ENCODE results near the gene CFAP46. TPM values are rescaled to one million over a fixed set of nuclear protein-coding genes. Genes with fewer than 3 reads are reported as not detected.
A peak's percentile ranks its signal among the peaks of the same experiment; 100 is the strongest.
"Not testable (repeated sequence)": the region's sequence is repeated elsewhere in the genome, so short reads cannot be mapped to it uniquely, and the experiment has no call there.

The CFAP46 gene
- total and polyA plus RNA-seq, 2 donors (not counting 1 experiment from before 2014, with no cell fraction given): 0.07 TPM; not detected in 1

DNA sequence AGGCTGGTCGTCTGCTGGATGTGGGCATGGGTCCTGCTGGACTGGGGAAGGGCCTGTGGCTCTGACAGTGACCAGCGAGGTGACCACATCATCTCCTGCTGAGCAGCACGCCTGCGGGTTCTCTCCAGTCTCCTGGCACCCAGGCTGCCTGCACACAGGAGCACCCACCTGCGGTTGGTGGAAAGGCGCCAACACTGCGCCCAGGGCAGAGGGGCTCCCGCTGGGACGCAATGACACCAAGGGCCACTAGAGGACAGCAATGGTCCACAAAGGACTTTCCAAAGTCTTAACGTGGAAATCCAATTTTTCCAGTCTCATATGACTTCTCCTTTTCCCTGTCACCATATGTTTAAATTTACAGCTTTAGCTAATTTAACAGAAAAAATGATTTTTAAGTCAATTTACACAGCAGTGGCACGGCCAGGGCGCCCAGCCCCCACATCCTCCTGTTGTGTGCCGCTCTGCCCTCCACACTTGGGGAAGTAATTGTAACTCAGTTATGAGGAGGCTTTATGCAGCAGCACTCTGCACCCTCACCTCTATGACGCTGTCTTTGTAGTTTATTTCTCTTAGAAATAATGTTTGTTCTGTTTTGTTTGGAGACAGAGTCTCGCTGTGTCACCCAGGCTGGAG, 38.1 kb downstream of the CFAP46 start:
- DNase-seq (peak; percentile 40), ATAC-seq (ENCODE audit: low read depth) (peak; percentile 61)
- Histone ChIP-seq H4K20me1 (ENCODE audit: control insufficient read depth, insufficient read depth, low read length, poor library complexity, severe bottlenecking) (no peaks in the 10 kb centered on the region), H3K27me3 (replicated peaks in 1 of 4; ENCODE audit: control extremely low read depth in 1 of 4, control insufficient read depth in 3 of 4, insufficient read depth in 4 of 4, low read length in 3 of 4) (peaks cover 0 to 3% (median 0%) of the 10 kb centered on the region in 4 experiments), H3K9ac (ENCODE audit: low read length) (no peak overlapping the region), H3K4me2 (replicated peaks; ENCODE audit: low read depth, low read length, poor library complexity, severe bottlenecking) (peak overlapping the region; percentile 23), H3K36me3 (replicated peaks in 1 of 2; ENCODE audit: control extremely low read depth in 1 of 2, control insufficient read depth in 1 of 2, extremely low read depth in 1 of 2, insufficient read depth in 2 of 2, low read length in 1 of 2) (no peaks in the 10 kb centered on the region), H3K4me1 (ENCODE audit: control insufficient read depth in 2 of 2, insufficient read depth in 2 of 2, low read length in 2 of 2) (no peaks in the 10 kb centered on the region), H3K4me3 (ENCODE audit: control extremely low read depth in 1 of 5, extremely low read depth in 1 of 5, insufficient read depth in 1 of 5, low read depth in 2 of 5, low read length in 4 of 5) (no peak overlapping the region), H3K79me2 (ENCODE audit: control insufficient read depth, insufficient read depth, low read length) (no peaks in the 10 kb centered on the region), H2AFZ (ENCODE audit: insufficient read depth, low read depth, low read length, poor library complexity, severe bottlenecking) (no peak overlapping the region), H3K9me3 (ENCODE audit: control extremely low read depth in 1 of 3, control insufficient read depth in 2 of 3, insufficient read depth in 1 of 3, low read length in 2 of 3) (peaks cover 0 to 43% (median 2%) of the 10 kb centered on the region in 3 donors), H3K27ac (ENCODE audit: low read length in 2 of 2) (no peak overlapping the region)
- POLR2A ChIA-PET: no interaction called here
- Mint-ChIP-seq H3K4me1 (peaks cover 3% of the 10 kb centered on the region), H3K27me3 (peaks cover 24% of the 10 kb centered on the region), H3K9me3 (ENCODE audit: insufficient read depth) (peaks cover 6% of the 10 kb centered on the region), H3K4me3 (no peak overlapping the region), H3K27ac (no peak overlapping the region)
- CTCF ChIA-PET: interaction anchor here (0.7 to 1.5 kb wide), 5 partner anchors 58 to 239 kb away, joined by 3 to 4 read pairs (median 3); no protein-coding TSS in a partner anchor
- intact Hi-C loops (cut with micrococcal nuclease): loop anchor here (2.0 kb wide), 1 partner anchor 415 kb away; no protein-coding TSS in a partner anchor
- WGBS (ENCODE audit: insufficient coverage): 24% methylated on average over 11 of the region's 15 CpGs
- no peak for TF ChIP-seq EZH2 (IDR thresholded peaks at IDR 0.05; ENCODE audit: borderline replicate concordance, insufficient read depth, low read depth, low read length, poor library complexity, severe bottlenecking)
- TF ChIP-seq, protein P1, sequence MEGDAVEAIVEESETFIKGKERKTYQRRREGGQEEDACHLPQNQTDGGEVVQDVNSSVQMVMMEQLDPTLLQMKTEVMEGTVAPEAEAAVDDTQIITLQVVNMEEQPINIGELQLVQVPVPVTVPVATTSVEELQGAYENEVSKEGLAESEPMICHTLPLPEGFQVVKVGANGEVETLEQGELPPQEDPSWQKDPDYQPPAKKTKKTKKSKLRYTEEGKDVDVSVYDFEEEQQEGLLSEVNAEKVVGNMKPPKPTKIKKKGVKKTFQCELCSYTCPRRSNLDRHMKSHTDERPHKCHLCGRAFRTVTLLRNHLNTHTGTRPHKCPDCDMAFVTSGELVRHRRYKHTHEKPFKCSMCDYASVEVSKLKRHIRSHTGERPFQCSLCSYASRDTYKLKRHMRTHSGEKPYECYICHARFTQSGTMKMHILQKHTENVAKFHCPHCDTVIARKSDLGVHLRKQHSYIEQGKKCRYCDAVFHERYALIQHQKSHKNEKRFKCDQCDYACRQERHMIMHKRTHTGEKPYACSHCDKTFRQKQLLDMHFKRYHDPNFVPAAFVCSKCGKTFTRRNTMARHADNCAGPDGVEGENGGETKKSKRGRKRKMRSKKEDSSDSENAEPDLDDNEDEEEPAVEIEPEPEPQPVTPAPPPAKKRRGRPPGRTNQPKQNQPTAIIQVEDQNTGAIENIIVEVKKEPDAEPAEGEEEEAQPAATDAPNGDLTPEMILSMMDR (IDR thresholded peaks at IDR 0.05): peak; percentile 76

DNA sequence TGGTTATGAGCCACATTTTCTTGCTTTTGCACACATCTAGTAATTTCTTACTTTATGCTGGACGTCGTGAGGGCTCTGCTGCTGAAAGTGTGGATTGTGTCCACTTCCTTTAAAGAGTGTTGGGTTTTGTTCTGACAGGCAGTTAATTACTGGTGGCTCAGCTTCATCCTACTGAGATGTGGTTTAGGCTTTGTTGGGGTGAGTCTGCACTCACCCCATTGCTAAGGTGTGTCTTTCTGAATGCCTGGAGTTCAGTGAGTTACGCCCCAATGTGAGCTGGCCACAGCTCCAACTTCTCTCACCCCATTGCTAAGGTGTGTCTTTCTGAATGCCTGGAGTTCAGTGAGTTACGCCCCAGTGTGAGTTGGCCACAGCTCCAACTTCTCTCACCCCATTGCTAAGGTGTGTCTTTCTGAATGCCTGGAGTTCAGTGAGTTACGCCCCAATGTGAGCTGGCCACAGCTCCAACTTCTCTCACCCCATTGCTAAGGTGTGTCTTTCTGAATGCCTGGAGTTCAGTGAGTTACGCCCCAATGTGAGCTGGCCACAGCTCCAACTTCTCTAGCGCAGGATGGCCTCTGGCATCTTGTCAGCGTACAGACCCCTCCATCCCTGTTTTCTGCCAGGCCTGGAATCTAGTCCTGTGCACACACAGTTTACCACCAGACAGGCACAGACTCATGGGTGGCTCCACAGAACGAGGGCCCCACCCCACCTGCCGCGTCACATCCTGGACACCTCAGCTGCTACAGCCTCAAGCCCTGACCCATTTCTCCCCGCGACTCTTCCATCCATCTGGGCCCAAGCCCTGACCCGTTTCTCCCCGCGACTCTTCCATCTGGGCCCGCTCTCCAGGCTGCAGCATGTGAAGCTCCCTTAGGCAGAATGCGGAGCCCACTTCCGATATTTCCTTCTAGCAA, 39.5 kb downstream of the CFAP46 start:
- H4K20me1 ChIP-seq (ENCODE audit: control insufficient read depth, insufficient read depth, low read length, poor library complexity, severe bottlenecking); H3K4me3 Mint-ChIP-seq; H3K36me3 ChIP-seq (replicated peaks in 1 of 2; ENCODE audit: control extremely low read depth in 1 of 2, control insufficient read depth in 1 of 2, extremely low read depth in 1 of 2, insufficient read depth in 2 of 2, low read length in 1 of 2); H3K4me1 Mint-ChIP-seq; ATAC-seq (ENCODE audit: low read depth); H3K9me3 Mint-ChIP-seq (ENCODE audit: insufficient read depth); POLR2A ChIA-PET; DNase-seq; H3K27ac ChIP-seq (ENCODE audit: low read length in 2 of 2); H3K4me2 ChIP-seq (replicated peaks; ENCODE audit: low read depth, low read length, poor library complexity, severe bottlenecking); H3K4me3 ChIP-seq (ENCODE audit: control extremely low read depth in 1 of 5, extremely low read depth in 1 of 5, insufficient read depth in 1 of 5, low read depth in 2 of 5, low read length in 4 of 5); H2AFZ ChIP-seq (ENCODE audit: insufficient read depth, low read depth, low read length, poor library complexity, severe bottlenecking); H3K27me3 ChIP-seq (replicated peaks in 1 of 4; ENCODE audit: control extremely low read depth in 1 of 4, control insufficient read depth in 3 of 4, insufficient read depth in 4 of 4, low read length in 3 of 4); H3K27ac Mint-ChIP-seq; H3K79me2 ChIP-seq (ENCODE audit: control insufficient read depth, insufficient read depth, low read length); H3K4me1 ChIP-seq (ENCODE audit: control insufficient read depth in 2 of 2, insufficient read depth in 2 of 2, low read length in 2 of 2); H3K9ac ChIP-seq (ENCODE audit: low read length); intact Hi-C loops (cut with micrococcal nuclease): not testable (repeated sequence)
- H3K27me3 Mint-ChIP-seq: peaks cover 24% of the 10 kb centered on the region
- peaks cover 0 to 38% (median 2%) of the 10 kb centered on the region in 3 donors for H3K9me3 ChIP-seq (ENCODE audit: control extremely low read depth in 1 of 3, control insufficient read depth in 2 of 3, insufficient read depth in 1 of 3, low read length in 2 of 3)
- 95% methylated on average over 13 of the region's 19 CpGs for WGBS (ENCODE audit: insufficient coverage)
- CTCF ChIA-PET: interaction anchor here (0.8 to 1.2 kb wide), 3 partner anchors 12 to 63 kb away, joined by 3 read pairs; no protein-coding TSS in a partner anchor
